A549 (cell line): ENCODE measurements around the gene NOP53. TPM values are rescaled to one million over a fixed set of nuclear protein-coding genes. Genes with fewer than 3 reads are reported as not detected.

Source experiments
- ATAC-seq, 2 experiments: fragments of 200-7000 bp in 1 of 2; fragments of >200 bp in 1 of 2; cut with Nextera tagmentation in 1 of 2; cut with Tn5 transposase in 1 of 2; 3 replicates each; pipeline versions ENCODE4 v1.8.0 to v1.9.1; 2018 to 2020; ENCODE audit warnings: mild to moderate bottlenecking in 1 of 2, moderate library complexity in 1 of 2
- CTCF ChIA-PET: fragments of 300-600 bp; sonication (Branson Sonifier 250); formaldehyde crosslinking; extraction: SDS; loops from one replicate; lab custom pipeline; 2021; ENCODE audit warnings: antibody characterized with exemption, inconsistent platforms; lab: Yijun Ruan, JAX
- POLR2A ChIA-PET: fragments of 350-600 bp; formaldehyde crosslinking; extraction: SDS; loops from one replicate; lab custom pipeline; 2021; ENCODE audit warnings: antibody characterized with exemption, inconsistent platforms; lab: Yijun Ruan, JAX
- DNase-seq, 2 experiments: peaks; one replicate each; pipeline versions ENCODE4 v3.0.0 to v3.0.0-alpha.2; 2011 to 2016; ENCODE audit warnings: low read depth in 1 of 2, low spot score in 1 of 2
- FAIRE-seq: peaks from 2 replicates; lab custom pipeline; 2011; peaks lifted over from hg19 to GRCh38; lab: Jason Lieb, UNC
- H3K27ac ChIP-seq, 2 experiments: fragments of >200 bp; sonication (Bioruptor Twin); formaldehyde crosslinking; 3 replicates each; pipeline ENCODE4 v1.5.1; 2016 to 2017
- H3K4me1 ChIP-seq: fragments of >200 bp; sonication (Bioruptor Twin); formaldehyde crosslinking; 3 replicates; pipeline ENCODE4 v1.6.1; 2016
- H3K4me2 ChIP-seq: fragments of >200 bp; sonication (Bioruptor Twin); formaldehyde crosslinking; 3 replicates; pipeline ENCODE4 v1.6.1; 2016
- H3K4me3 ChIP-seq: fragments of >200 bp; sonication (Bioruptor Twin); formaldehyde crosslinking; 3 replicates; pipeline ENCODE4 v1.5.1; 2016
- H3K9me3 ChIP-seq: fragments of >200 bp; sonication (Bioruptor Twin); formaldehyde crosslinking; 3 replicates; pipeline ENCODE4 v1.6.1; 2016
- BHLHE40 ChIP-seq: IDR thresholded peaks from 2 replicates; pipeline ENCODE4 v1.6.1; 2012; ENCODE audit warnings: low read depth, low read length, inconsistent platforms
- CBX2 ChIP-seq: fragments of 200-600 bp; sonication (generic); IDR thresholded peaks from 2 replicates; pipeline ENCODE4 v1.6.1; 2016; ENCODE audit warnings: low read depth, mild to moderate bottlenecking, borderline replicate concordance
- CBX8 ChIP-seq: fragments of 200-600 bp; sonication (generic); IDR thresholded peaks from 2 replicates; pipeline ENCODE4 v1.6.1; 2016
- CHD2 ChIP-seq: fragments of 150-350 bp; IDR thresholded peaks from 2 replicates; pipeline ENCODE4 v1.6.1; 2014; ENCODE audit warnings: low read length; ENCODE audit not compliant: partially characterized antibody
- CTCF ChIP-seq: fragments of >200 bp; sonication (Bioruptor Twin); formaldehyde crosslinking; IDR thresholded peaks from 3 replicates; pipeline ENCODE4 v1.5.1; 2016
- EP300 ChIP-seq, 2 experiments: fragments of >200 bp; sonication (Bioruptor Twin); formaldehyde crosslinking; IDR thresholded peaks; 2 replicates in 1 of 2; 3 replicates in 1 of 2; pipeline ENCODE4 v1.6.1; 2016 to 2017
- ESRRA ChIP-seq: fragments of 150-350 bp; IDR thresholded peaks from 2 replicates; pipeline ENCODE4 v1.6.1; 2014; ENCODE audit warnings: mild to moderate bottlenecking, low read length, borderline replicate concordance
- FOSB ChIP-seq: fragments of 250-450 bp; sonication (Bioruptor Pico); IDR thresholded peaks from 2 replicates; pipeline ENCODE4 v1.5.0; 2020; ENCODE audit warnings: mild to moderate bottlenecking, moderate library complexity
- GATA3 ChIP-seq: IDR thresholded peaks from 2 replicates; pipeline ENCODE4 v1.6.1; 2012; ENCODE audit warnings: borderline replicate concordance
- HEYL ChIP-seq: fragments of 250-450 bp; sonication (Bioruptor Pico); IDR thresholded peaks from 2 replicates; pipeline ENCODE4 v1.8.0; 2021; ENCODE audit warnings: mild to moderate bottlenecking, moderate library complexity
- KDM5A ChIP-seq: fragments of 200-600 bp; sonication (generic); IDR thresholded peaks from 2 replicates; pipeline ENCODE4 v1.6.1; 2016; ENCODE audit warnings: antibody characterized with exemption, mild to moderate bottlenecking
- MAFK ChIP-seq: fragments of 450-650 bp; IDR thresholded peaks from 2 replicates; pipeline ENCODE4 v1.6.1; 2014; ENCODE audit not compliant: partially characterized antibody
- NR3C1 ChIP-seq: fragments of >200 bp; sonication (Bioruptor Twin); formaldehyde crosslinking; IDR thresholded peaks from 3 replicates; pipeline ENCODE4 v1.6.1; 2017
- POLR2AphosphoS2 ChIP-seq: conservative IDR thresholded peaks from 2 replicates; pipeline ENCODE4 v1.6.1; 2012; ENCODE audit warnings: low read length, improper control_type of control experiment, inconsistent platforms
- RARB ChIP-seq: fragments of 250-450 bp; sonication (Bioruptor Pico); IDR thresholded peaks from 2 replicates; pipeline ENCODE4 v1.8.0; 2021; ENCODE audit warnings: mild to moderate bottlenecking, moderate library complexity
- REST ChIP-seq: fragments of 200-600 bp; sonication (generic); IDR thresholded peaks from 2 replicates; pipeline ENCODE4 v1.6.1; 2016; ENCODE audit warnings: antibody characterized with exemption, mild to moderate bottlenecking, moderate library complexity
- RNF2 ChIP-seq: fragments of 200-600 bp; sonication (generic); IDR thresholded peaks from 2 replicates; pipeline ENCODE4 v1.6.1; 2016; ENCODE audit warnings: low read depth, mild to moderate bottlenecking, antibody characterized with exemption, moderate library complexity, borderline replicate concordance
- SMC3 ChIP-seq: fragments of >200 bp; sonication (Bioruptor Twin); formaldehyde crosslinking; IDR thresholded peaks from 3 replicates; pipeline ENCODE4 v1.6.1; 2018; ENCODE audit warnings: inconsistent platforms
- WGBS: methylation state at CpG from one replicate; pipeline ENCODE4 v1.1.6; 2017; ENCODE audit errors: missing lambda C conversion rate; 5-methylcytosine and 5-hydroxymethylcytosine counted together
- polyA plus RNA-seq, 4 experiments: library from polyadenylated mRNA; depleted of rRNA in 3 of 4; stranded (reverse); fragments of >200 nt; fragmentation: RNase III in 1 of 4; extraction: RNeasy Plus Mini Kit Qiagen cat#74134 plus additional on column Dnase treatment in 1 of 4; gene quantifications; 2 replicates in 3 of 4; 3 replicates in 1 of 4; pipeline ENCODE4 v1.2.3, GENCODE V29; 2011 to 2017
- TF ChIP-seq, protein P1 (sequence below): fragments of 450-650 bp; IDR thresholded peaks from 2 replicates; pipeline ENCODE4 v1.6.1; 2014; ENCODE audit warnings: antibody characterized with exemption
- TF ChIP-seq, protein P2 (sequence below): IDR thresholded peaks from 2 replicates; pipeline ENCODE4 v1.6.1; 2012; ENCODE audit warnings: low read depth, borderline replicate concordance
- TF ChIP-seq, protein P3 (sequence below): fragments of 250-450 bp; sonication (Bioruptor Pico); IDR thresholded peaks from 2 replicates; pipeline ENCODE4 v1.5.0; 2021; ENCODE audit warnings: mild to moderate bottlenecking, moderate library complexity, borderline replicate concordance

The NOP53 gene
- polyA plus RNA-seq, 2 of the 4 experiments (the other 2 are of a cell fraction): 135 to 182 TPM

DNA sequence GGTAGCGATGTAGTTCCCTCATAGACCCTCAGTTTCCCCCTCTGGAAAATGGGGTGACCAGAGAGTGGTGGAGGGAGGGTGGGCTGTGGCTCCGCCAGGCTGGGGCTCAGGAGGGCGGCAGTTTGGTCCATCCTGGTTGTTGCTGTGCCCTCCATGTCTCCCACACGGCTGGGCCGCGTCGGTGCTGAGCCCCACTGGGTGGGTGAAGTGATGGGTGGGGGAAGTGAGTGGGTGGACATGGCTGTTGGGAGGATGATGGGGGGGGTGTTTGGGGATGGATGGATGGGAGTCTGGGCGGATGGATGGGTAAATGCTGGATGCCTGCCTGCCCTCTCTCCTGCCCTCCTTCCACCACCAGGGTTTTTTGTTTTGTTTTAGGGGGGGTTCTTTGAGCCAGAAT is 48.7 kb upstream of the NOP53 start:
- ATAC-seq (no peak), FAIRE-seq (no peak), DNase-seq (no peak)
- H3K4me3 ChIP-seq: no peak overlapping the region
- CTCF ChIA-PET: interaction anchor here (1.1 to 22.3 kb wide), 12 partner anchors 9 to 259 kb away, joined by 3 to 901 read pairs (median 23); partner anchors contain the start of genes EHD2 and NAPA
- peaks cover 4% of the 10 kb centered on the region for H3K4me1 ChIP-seq
- WGBS: 93% methylated on average over 6 of the region's 8 CpGs
- H3K4me2 ChIP-seq: no peak overlapping the region
- no peaks in the 10 kb centered on the region for H3K9me3 ChIP-seq
- TF ChIP-seq REST (no peak), ESRRA (no peak), CBX8 (no peak), RNF2 (no peak), CHD2 (no peak), CTCF (no peak), BHLHE40 (no peak), FOSB (CRISPR knock-in tag) (no peak), EP300 (IDR thresholded peaks at IDR 0.05) (no peak), CBX2 (no peak), KDM5A (no peak), POLR2AphosphoS2 (no peak), RARB (CRISPR knock-in tag) (no peak), NR3C1 (no peak), HEYL (CRISPR knock-in tag) (no peak)
- TF ChIP-seq, protein P1, sequence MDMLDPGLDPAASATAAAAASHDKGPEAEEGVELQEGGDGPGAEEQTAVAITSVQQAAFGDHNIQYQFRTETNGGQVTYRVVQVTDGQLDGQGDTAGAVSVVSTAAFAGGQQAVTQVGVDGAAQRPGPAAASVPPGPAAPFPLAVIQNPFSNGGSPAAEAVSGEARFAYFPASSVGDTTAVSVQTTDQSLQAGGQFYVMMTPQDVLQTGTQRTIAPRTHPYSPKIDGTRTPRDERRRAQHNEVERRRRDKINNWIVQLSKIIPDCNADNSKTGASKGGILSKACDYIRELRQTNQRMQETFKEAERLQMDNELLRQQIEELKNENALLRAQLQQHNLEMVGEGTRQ: no peak
- POLR2A ChIA-PET: no interaction called here
- H3K27ac ChIP-seq: no peak overlapping the region

DNA sequence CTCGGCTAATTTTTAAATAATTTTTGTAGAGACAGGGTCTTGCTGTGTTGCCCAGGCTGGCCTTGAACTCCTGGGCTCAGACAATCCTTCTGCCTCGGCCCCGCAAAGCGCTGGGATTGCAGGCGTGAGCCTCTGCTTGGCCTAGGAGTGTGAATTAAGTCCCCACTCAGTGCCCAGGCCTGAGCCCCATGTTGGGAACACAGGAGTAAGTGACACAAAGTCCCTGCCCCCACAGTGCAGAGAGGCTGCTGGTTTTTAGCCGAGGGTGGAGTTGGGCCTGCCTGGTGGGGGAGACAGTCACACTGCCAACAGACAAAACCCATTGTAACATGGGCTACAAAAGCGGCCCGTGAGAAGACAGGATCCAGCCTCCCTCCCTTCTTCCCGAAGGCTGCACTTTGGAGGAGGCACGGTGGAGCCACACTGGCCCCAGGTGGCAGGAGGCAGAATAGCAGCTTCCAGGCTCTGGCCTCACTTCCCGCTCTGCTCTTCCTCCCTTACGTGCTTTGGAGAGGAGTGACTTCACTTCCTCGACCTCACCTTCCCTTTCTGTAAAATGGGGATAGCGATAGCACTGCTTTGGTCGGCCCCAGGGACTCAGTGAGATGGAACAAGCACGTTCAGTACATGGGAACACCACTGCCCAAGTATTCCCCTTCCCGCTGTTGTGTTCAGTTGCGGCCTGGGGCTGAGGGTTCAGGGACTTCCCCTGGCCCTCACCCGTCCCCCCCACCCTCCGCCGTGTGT is 47.3 kb upstream of the NOP53 start:
- peak; percentile 90 to 94 for DNase-seq
- Histone ChIP-seq H3K4me1 (peaks cover 4% of the 10 kb centered on the region), H3K27ac (peak overlapping the region; percentile 59 to 77; a peak in 5 of 6 replicates), H3K4me3 (no peak overlapping the region), H3K9me3 (no peaks in the 10 kb centered on the region), H3K4me2 (peak overlapping the region; percentile 36; the same call in 2 of the 3 replicates)
- ATAC-seq: peak; percentile 80 to 88
- ChIA-PET POLR2A (interaction anchor here (0.7 kb wide), 1 partner anchor 210 kb away, joined by 4 read pairs; no protein-coding TSS in a partner anchor), CTCF (interaction anchor here (0.6 to 23.3 kb wide), 52 partner anchors 10 to 404 kb away, joined by 3 to 1389 read pairs (median 6); partner anchors contain the start of genes DHX34, EHD2, KPTN and NAPA)
- peak; percentile 99 for FAIRE-seq
- 31% methylated on average over 19 of the region's 21 CpGs for WGBS
- TF ChIP-seq MAFK (no peak), GATA3 (no peak), REST (no peak), FOSB (CRISPR knock-in tag) (no peak), SMC3 (peak; percentile 94)
- TF ChIP-seq, protein P2, sequence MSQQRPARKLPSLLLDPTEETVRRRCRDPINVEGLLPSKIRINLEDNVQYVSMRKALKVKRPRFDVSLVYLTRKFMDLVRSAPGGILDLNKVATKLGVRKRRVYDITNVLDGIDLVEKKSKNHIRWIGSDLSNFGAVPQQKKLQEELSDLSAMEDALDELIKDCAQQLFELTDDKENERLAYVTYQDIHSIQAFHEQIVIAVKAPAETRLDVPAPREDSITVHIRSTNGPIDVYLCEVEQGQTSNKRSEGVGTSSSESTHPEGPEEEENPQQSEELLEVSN: 0 out of 2 replicates have a peak, but pooled peaks have one; percentile 18
- TF ChIP-seq, protein P3, sequence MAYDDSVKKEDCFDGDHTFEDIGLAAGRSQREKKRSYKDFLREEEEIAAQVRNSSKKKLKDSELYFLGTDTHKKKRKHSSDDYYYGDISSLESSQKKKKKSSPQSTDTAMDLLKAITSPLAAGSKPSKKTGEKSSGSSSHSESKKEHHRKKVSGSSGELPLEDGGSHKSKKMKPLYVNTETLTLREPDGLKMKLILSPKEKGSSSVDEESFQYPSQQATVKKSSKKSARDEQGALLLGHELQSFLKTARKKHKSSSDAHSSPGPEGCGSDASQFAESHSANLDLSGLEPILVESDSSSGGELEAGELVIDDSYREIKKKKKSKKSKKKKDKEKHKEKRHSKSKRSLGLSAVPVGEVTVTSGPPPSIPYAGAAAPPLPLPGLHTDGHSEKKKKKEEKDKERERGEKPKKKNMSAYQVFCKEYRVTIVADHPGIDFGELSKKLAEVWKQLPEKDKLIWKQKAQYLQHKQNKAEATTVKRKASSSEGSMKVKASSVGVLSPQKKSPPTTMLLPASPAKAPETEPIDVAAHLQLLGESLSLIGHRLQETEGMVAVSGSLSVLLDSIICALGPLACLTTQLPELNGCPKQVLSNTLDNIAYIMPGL (CRISPR knock-in tag): no peak
